Pancreas (tissue), 10 donors: ENCODE results near the gene FAHD2A. TPM values are rescaled to one million over a fixed set of nuclear protein-coding genes. Genes with fewer than 3 reads are reported as not detected.
A peak's percentile ranks its signal among the peaks of the same experiment; 100 is the strongest.

Source experiments
- ATAC-seq, 4 donors: fragments of 200-7000 bp; cut with Tn5 transposase; one replicate each; pipeline versions ENCODE4 v1.8.0 to v1.9.1; 2020; ENCODE audit warnings: mild to moderate bottlenecking in 4 of 4, moderate library complexity in 4 of 4
- DNase-seq, 6 donors: peaks; one replicate each; pipeline ENCODE4 v3.0.0-alpha.2; 2020
- FAIRE-seq: peaks from 2 replicates; lab custom pipeline; 2012; peaks lifted over from hg19 to GRCh38; lab: Jason Lieb, UNC
- H3K27ac ChIP-seq, 4 donors: fragments of 200-600 bp; sonication (generic); 1 replicate in 3 of 4; 2 replicates in 1 of 4; pipeline versions ENCODE4 v1.5.0 to v1.8.0; 2020
- H3K27me3 ChIP-seq, 4 donors: fragments of 200-600 bp; one replicate each; pipeline ENCODE4 v1.8.0; 2021
- H3K36me3 ChIP-seq, 3 donors: fragments of 200-600 bp; sonication (generic) in 1 of 3; one replicate each; pipeline versions ENCODE4 v1.5.0 to v1.8.0; 2020 to 2021
- H3K4me1 ChIP-seq, 3 donors: fragments of 200-600 bp; one replicate each; pipeline ENCODE4 v1.8.0; 2021
- H3K4me3 ChIP-seq, 4 donors: fragments of 200-600 bp; sonication (generic) in 2 of 4; one replicate each; pipeline versions ENCODE4 v1.5.0 to v1.8.0; 2020 to 2021
- H3K9me3 ChIP-seq, 4 donors: fragments of 200-600 bp; one replicate each; pipeline ENCODE4 v1.8.0; 2021
- WGBS, 2 donors: extraction: QIAGEN DNeasy Blood & Tissue Kit; methylation state at CpG; one replicate each; pipeline ENCODE4 v1.1.7; 2013; 5-methylcytosine and 5-hydroxymethylcytosine counted together
- intact Hi-C, 3 donors: fragments of 100-400 bp; cut with DNase I; formaldehyde crosslinking; loops; one replicate each; pipeline versions ENCODE4 v1.11.1 to v1.14.2; 2022
- polyA plus RNA-seq, 2 donors: library from polyadenylated mRNA; stranded (reverse); fragments of 200-250 nt; gene quantifications; one replicate each; pipeline ENCODE4 v1.2.3, GENCODE V29; 2013
- total RNA-seq, 6 donors: library from RNA; stranded (reverse); fragmentation: NEBNext Ultra II Directional in 4 of 6; extraction: Animal tissue kit (Norgen Biotek cat#: 25700) in 4 of 6; gene quantifications; one replicate each; pipeline versions ENCODE4 v1.2.1 to v1.2.4, GENCODE V29; 2021 to 2023
- TF ChIP-seq, protein P1 (sequence below), 4 donors: fragments of 200-600 bp; sonication (generic) in 3 of 4; IDR thresholded peaks; one replicate each; pipeline versions ENCODE4 v1.5.0 to v1.8.0; 2021; ENCODE audit warnings: antibody characterized with exemption in 4 of 4
- donor health status: healthy with polysubstance abuse.
- donor health status: DM: no; HTN: no; CAD: no; lungs with moderate emphysema.
- donor health status: DM: no; HTN: no; CAD: no.
- donor health status: control.
- donor health status: control.
- donor health status: Bipolar disorder and iron deficiency.
- donor health status: DM: yes; HTN: yes; CAD: no.
- donor health status: DM: no; HTN: no; CAD: no.
- donor health status: DM: no; HTN: no; CAD: no.
- donor health status: DM: yes; HTN: yes; CAD: no.

The FAHD2A gene
- total and polyA plus RNA-seq, 8 donors: 15.4 to 22.2 (median 18.3) TPM

DNA sequence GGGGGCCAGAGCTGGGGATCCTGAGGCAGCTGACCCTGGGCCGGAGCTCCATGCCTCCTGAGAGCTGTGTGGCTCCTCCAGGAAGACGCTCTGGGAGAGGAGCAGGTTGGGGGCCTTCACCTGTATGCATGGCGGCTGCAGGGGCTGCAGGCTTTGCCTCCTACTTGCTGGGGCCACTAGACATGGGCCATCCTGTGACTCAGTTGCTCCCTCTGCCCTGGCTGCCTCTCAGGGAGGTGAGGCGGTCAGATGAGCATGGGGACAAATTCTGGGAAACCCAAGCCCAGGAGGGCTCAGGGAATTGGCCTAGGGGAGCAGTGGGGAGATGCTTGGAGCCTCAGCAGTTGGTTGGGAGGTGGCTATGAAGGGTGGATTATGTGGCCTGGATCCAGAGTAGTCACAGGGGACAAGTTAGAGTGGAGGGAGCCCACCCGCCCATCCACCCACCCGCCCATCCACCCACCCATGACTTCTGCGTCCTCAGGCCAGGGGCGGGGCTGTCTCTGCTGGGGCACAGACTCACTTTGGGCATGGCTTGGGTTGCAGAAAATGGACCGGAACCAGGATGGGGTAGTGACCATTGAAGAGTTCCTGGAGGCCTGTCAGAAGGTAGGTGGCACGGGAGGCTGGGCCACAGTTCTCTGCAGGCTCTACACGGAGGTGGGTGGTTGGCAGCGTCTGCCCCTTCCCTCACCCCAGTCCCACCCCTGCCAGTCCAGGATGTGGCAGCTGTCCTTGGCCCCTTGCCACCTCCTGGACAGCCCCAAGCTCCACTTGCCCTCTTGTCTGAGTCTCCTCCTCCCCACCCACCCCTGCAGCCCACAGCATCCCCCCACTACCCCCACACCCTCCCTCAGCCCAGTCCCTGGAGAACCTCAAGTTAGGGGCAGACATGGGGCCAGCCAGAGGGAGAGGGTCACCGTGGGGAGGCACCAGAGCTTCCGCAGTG lies 19.5 kb upstream of the FAHD2A start:
- 78 to 90% methylated on average over 13 to 14 of the region's 14 CpGs for WGBS, 2 donors
- no peak overlapping the region for H3K27ac ChIP-seq
- peak in 3 of 6 donors; percentile 7 to 62 (median 9) for DNase-seq
- H3K4me1 ChIP-seq: no peaks in the 10 kb centered on the region
- no peak overlapping the region for H3K4me3 ChIP-seq
- no peak for FAIRE-seq
- no peak for ATAC-seq
- no peaks in the 10 kb centered on the region for H3K36me3 ChIP-seq
- intact Hi-C loops: no loop called here
- no peaks in the 10 kb centered on the region for H3K27me3 ChIP-seq
- no peaks in the 10 kb centered on the region for H3K9me3 ChIP-seq
- TF ChIP-seq, protein P1, sequence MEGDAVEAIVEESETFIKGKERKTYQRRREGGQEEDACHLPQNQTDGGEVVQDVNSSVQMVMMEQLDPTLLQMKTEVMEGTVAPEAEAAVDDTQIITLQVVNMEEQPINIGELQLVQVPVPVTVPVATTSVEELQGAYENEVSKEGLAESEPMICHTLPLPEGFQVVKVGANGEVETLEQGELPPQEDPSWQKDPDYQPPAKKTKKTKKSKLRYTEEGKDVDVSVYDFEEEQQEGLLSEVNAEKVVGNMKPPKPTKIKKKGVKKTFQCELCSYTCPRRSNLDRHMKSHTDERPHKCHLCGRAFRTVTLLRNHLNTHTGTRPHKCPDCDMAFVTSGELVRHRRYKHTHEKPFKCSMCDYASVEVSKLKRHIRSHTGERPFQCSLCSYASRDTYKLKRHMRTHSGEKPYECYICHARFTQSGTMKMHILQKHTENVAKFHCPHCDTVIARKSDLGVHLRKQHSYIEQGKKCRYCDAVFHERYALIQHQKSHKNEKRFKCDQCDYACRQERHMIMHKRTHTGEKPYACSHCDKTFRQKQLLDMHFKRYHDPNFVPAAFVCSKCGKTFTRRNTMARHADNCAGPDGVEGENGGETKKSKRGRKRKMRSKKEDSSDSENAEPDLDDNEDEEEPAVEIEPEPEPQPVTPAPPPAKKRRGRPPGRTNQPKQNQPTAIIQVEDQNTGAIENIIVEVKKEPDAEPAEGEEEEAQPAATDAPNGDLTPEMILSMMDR (IDR thresholded peaks at IDR 0.05): no peak

DNA sequence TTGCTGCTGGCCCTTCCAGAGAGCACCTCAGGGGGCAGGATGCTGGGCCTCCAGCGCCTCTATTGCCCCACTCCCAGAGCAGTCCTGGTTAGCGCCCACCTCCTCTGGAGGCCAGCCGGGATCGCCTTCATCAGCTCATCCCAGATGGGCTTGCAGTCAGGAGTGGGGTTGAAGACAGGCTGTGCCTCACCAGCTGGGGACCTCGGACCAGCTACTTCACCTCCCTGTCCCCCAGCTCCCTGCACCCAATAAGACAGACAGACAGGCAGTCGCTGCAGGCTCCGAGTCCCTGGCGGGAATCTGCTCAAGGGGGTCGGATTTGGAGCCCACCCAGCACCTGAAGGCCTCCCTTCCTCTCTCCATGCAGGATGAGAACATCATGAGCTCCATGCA lies 18.9 kb upstream of the FAHD2A start:
- WGBS, 2 donors: 89 to 90% methylated on average over 9 of the region's 9 CpGs
- peak in 3 of 6 donors; percentile 3 to 44 (median 8) for DNase-seq
- intact Hi-C loops: no loop called here

DNA sequence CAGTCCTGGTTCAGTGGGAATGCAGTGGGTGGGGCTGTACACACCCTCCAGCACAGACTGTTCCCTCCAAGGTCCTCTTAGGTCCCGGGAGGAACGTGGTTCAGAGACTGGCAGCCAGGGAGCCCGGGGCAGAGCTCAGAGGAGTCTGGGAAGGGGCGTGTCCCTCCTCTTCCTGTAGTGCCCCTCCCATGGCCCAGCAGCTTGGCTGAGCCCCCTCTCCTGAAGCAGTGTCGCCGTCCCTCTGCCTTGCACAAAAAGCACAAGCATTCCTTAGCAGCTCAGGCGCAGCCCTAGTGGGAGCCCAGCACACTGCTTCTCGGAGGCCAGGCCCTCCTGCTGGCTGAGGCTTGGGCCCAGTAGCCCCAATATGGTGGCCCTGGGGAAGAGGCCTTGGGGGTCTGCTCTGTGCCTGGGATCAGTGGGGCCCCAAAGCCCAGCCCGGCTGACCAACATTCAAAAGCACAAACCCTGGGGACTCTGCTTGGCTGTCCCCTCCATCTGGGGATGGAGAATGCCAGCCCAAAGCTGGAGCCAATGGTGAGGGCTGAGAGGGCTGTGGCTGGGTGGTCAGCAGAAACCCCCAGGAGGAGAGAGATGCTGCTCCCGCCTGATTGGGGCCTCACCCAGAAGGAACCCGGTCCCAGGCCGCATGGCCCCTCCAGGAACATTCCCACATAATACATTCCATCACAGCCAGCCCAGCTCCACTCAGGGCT lies 17.5 kb upstream of the FAHD2A start:
- Histone ChIP-seq H3K36me3 (no peaks in the 10 kb centered on the region), H3K27ac (no peak overlapping the region), H3K4me1 (no peaks in the 10 kb centered on the region), H3K27me3 (no peaks in the 10 kb centered on the region), H3K9me3 (no peaks in the 10 kb centered on the region), H3K4me3 (no peak overlapping the region)
- 62 to 80% methylated on average over 12 of the region's 12 CpGs for WGBS, 2 donors
- no peak for FAIRE-seq
- peak in 1 of 4 donors; percentile 13 for ATAC-seq
- intact Hi-C loops: no loop called here
- peak in 2 of 6 donors; percentile 9 to 62 for DNase-seq
- TF ChIP-seq, protein P1 (IDR thresholded peaks at IDR 0.05): no peak

More for the DNA sequence above, 18.9 kb upstream of the FAHD2A start:
- Histone ChIP-seq H3K4me1 (no peaks in the 10 kb centered on the region), H3K9me3 (no peaks in the 10 kb centered on the region), H3K27ac (no peak overlapping the region), H3K36me3 (no peaks in the 10 kb centered on the region), H3K4me3 (no peak overlapping the region), H3K27me3 (no peaks in the 10 kb centered on the region)
- ATAC-seq: no peak
- TF ChIP-seq, protein P1 (IDR thresholded peaks at IDR 0.05): no peak
- no peak for FAIRE-seq

DNA sequence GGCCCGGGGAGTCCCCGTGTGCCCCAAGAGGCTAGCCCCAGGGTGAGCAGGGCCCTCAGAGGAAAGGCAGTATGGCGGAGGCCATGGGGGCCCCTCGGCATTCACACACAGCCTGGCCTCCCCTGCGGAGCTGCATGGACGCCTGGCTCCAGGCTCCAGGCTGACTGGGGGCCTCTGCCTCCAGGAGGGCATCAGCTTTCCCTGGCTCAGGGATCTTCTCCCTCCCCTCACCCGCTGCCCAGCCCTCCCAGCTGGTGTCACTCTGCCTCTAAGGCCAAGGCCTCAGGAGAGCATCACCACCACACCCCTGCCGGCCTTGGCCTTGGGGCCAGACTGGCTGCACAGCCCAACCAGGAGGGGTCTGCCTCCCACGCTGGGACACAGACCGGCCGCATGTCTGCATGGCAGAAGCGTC lies 16.9 kb upstream of the FAHD2A start:
- Histone ChIP-seq H3K36me3 (no peaks in the 10 kb centered on the region), H3K9me3 (no peaks in the 10 kb centered on the region), H3K27me3 (no peaks in the 10 kb centered on the region), H3K4me1 (no peaks in the 10 kb centered on the region), H3K27ac (no peak overlapping the region), H3K4me3 (no peak overlapping the region)
- ATAC-seq (no peak), FAIRE-seq (no peak), DNase-seq (peak in 2 of 6 donors; percentile 12 to 62)
- TF ChIP-seq, protein P1 (IDR thresholded peaks at IDR 0.05): no peak
- WGBS, 2 donors: 83 to 84% methylated on average over 9 to 12 of the region's 12 CpGs
- intact Hi-C loops: no loop called here
